Endothelial cell of umbilical vein (primary cell): ENCODE results near the gene PARVA.

Source experiments
- EZH2 ChIP-seq: IDR thresholded peaks from 2 replicates; pipeline ENCODE4 v1.6.1; 2012; ENCODE audit warnings: borderline replicate concordance, low read depth, mild to moderate bottlenecking, moderate library complexity, low read length, inconsistent platforms; ENCODE audit not compliant: severe bottlenecking
- POLR2A ChIP-seq: IDR thresholded peaks from 2 replicates; pipeline ENCODE4 v1.6.1; 2012; ENCODE audit warnings: low read depth, mild to moderate bottlenecking, control low read depth, low read length
- POLR2AphosphoS5 ChIP-seq: IDR thresholded peaks from 2 replicates; pipeline ENCODE4 v1.6.1; 2012; ENCODE audit warnings: low read depth, mild to moderate bottlenecking, control low read depth, low read length, moderate library complexity; ENCODE audit not compliant: insufficient read depth
- TF ChIP-seq, protein P1 (sequence below), 2 donors: IDR thresholded peaks; 1 replicate in 1 of 2; 2 replicates in 1 of 2; pipeline ENCODE4 v1.5.1; 2011; ENCODE audit warnings: low read length in 2 of 2, mild to moderate bottlenecking in 2 of 2, moderate library complexity in 2 of 2, control low read depth in 1 of 2, inconsistent platforms in 1 of 2, low read depth in 1 of 2; ENCODE audit not compliant: insufficient read depth in 1 of 2; ENCODE audit errors: extremely low read depth in 1 of 2

DNA sequence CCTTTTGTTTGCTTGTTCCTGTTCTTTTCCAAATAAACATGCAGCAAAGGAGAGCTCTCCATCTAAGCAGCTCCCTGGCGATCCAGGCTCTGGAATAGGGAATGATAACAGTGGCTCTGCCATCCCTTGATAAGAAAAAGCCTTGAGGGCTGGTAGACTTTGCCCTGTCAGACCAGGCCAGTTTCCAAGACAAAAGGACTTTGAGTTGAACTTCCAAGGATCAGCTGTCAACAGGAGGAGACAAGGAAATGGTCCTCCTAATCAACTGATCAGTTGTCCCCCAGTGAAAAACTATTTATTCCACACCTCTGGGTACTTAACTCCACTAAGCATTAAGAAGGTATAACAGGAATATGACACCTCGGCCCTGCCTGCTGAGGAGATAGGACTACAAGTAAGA is 127.8 kb downstream of the PARVA start:
- TF ChIP-seq, protein P1, sequence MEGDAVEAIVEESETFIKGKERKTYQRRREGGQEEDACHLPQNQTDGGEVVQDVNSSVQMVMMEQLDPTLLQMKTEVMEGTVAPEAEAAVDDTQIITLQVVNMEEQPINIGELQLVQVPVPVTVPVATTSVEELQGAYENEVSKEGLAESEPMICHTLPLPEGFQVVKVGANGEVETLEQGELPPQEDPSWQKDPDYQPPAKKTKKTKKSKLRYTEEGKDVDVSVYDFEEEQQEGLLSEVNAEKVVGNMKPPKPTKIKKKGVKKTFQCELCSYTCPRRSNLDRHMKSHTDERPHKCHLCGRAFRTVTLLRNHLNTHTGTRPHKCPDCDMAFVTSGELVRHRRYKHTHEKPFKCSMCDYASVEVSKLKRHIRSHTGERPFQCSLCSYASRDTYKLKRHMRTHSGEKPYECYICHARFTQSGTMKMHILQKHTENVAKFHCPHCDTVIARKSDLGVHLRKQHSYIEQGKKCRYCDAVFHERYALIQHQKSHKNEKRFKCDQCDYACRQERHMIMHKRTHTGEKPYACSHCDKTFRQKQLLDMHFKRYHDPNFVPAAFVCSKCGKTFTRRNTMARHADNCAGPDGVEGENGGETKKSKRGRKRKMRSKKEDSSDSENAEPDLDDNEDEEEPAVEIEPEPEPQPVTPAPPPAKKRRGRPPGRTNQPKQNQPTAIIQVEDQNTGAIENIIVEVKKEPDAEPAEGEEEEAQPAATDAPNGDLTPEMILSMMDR (IDR thresholded peaks at IDR 0.05; ENCODE audit: extremely low read depth in 1 of 2, insufficient read depth in 1 of 2, low read depth in 1 of 2, low read length in 2 of 2) = no peak
- TF ChIP-seq POLR2A (no peak), EZH2 (no peak), POLR2AphosphoS5 (no peak)
